NCI-H128 (cell line): ENCODE data around the gene PDLIM7.

Experiments used
- DNase-seq: peaks from one replicate; lab custom pipeline; 2025; ENCODE audit not compliant: unreplicated experiment; lab: John Stamatoyannopoulos, UW

PDLIM7 gene

GRCh38 chr5:177475563-177476427 is 21.6 kb downstream of the PDLIM7 start:
- DNase-seq, result no peak

- no peak for DNase-seq
These were observed 22.4 kb downstream of the PDLIM7 start for GRCh38 chr5:177474846-177475562.

- DNase-seq, result no peak
These were observed 23.4 kb downstream of the PDLIM7 start for GRCh38 chr5:177474002-177474476.

- DNase-seq, result no peak
These were observed 23.9 kb downstream of the PDLIM7 start, which contains the start of gene DBN1 for GRCh38 chr5:177473443-177474001. Gene DBN1, minus strand, starts transcription at chr5:177473634. Its CDS starts 113 bp downstream, at chr5:177473521.

- no peak for DNase-seq
These were observed 24.7 kb downstream of the PDLIM7 start for GRCh38 chr5:177472460-177473442.

- DNase-seq, result no peak
These were observed 25.6 kb downstream of the PDLIM7 start for GRCh38 chr5:177471610-177472356.

- DNase-seq, result no peak
These were observed 26.5 kb downstream of the PDLIM7 start for GRCh38 chr5:177470759-177471536.

GRCh38 chr5:177469750-177470525 is 27.5 kb downstream of the PDLIM7 start:
- DNase-seq, result no peak

- no peak for DNase-seq
These were observed 28.4 kb downstream of the PDLIM7 start for GRCh38 chr5:177468685-177469628.

GRCh38 chr5:177468329-177468684 is 29.1 kb downstream of the PDLIM7 start:
- DNase-seq, result no peak

- DNase-seq, result no peak
These were observed 30.0 kb downstream of the PDLIM7 start for GRCh38 chr5:177467436-177467835.

- no peak for DNase-seq
These were observed 30.5 kb downstream of the PDLIM7 start for GRCh38 chr5:177466861-177467260.

- DNase-seq, result no peak
These were observed 32.4 kb downstream of the PDLIM7 start for GRCh38 chr5:177465044-177465443.

- DNase-seq, result no peak
These were observed 35.3 kb downstream of the PDLIM7 start for GRCh38 chr5:177462021-177462670.

- DNase-seq, result no peak
These were observed 37.4 kb downstream of the PDLIM7 start for GRCh38 chr5:177459819-177460628.

- DNase-seq, result no peak
These were observed 38.0 kb downstream of the PDLIM7 start for GRCh38 chr5:177459357-177459756.
